Measurements from ENCODE around the gene FAM131C.

DNA sequence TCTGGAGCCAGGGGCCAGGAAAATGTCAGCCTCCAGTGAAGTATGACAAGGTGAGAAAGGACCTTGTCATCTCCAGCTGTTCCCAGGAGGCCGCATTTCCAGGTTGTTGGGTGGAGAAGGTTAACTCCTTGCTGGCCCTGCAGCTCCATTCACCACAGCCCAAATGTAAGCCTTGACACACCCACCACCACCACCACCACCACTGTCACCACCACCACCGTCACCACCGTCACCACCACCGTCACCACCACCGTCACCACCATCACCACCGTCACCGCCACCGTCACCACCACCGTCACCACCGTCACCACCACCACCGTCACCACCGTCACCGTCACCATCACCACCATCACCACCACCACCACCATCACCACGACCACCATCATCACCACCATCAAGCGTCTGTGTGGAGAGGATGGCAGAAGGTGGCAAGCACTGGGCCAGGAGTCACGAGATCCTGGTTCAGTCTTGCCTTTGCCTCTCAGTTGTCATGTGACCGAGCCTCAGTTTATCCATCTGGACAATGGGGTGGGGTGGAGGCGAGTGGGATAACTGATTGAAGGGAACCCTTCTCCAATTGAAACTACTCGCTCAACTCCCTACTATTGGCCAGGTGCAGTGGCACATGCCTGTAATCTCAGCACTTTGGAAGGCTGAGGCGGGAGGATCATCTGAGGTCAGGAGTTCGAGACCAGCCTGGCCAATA, 21.2 kb upstream of the FAM131C start:
- TF ChIP-seq TAF1 (IDR thresholded peaks at IDR 0.05; ENCODE audit: borderline replicate concordance, insufficient read depth, low read length) (no peak), SIN3A (IDR thresholded peaks at IDR 0.05; ENCODE audit: borderline replicate concordance, insufficient read depth, low read length) (no peak)
- TF ChIP-seq, protein P1, sequence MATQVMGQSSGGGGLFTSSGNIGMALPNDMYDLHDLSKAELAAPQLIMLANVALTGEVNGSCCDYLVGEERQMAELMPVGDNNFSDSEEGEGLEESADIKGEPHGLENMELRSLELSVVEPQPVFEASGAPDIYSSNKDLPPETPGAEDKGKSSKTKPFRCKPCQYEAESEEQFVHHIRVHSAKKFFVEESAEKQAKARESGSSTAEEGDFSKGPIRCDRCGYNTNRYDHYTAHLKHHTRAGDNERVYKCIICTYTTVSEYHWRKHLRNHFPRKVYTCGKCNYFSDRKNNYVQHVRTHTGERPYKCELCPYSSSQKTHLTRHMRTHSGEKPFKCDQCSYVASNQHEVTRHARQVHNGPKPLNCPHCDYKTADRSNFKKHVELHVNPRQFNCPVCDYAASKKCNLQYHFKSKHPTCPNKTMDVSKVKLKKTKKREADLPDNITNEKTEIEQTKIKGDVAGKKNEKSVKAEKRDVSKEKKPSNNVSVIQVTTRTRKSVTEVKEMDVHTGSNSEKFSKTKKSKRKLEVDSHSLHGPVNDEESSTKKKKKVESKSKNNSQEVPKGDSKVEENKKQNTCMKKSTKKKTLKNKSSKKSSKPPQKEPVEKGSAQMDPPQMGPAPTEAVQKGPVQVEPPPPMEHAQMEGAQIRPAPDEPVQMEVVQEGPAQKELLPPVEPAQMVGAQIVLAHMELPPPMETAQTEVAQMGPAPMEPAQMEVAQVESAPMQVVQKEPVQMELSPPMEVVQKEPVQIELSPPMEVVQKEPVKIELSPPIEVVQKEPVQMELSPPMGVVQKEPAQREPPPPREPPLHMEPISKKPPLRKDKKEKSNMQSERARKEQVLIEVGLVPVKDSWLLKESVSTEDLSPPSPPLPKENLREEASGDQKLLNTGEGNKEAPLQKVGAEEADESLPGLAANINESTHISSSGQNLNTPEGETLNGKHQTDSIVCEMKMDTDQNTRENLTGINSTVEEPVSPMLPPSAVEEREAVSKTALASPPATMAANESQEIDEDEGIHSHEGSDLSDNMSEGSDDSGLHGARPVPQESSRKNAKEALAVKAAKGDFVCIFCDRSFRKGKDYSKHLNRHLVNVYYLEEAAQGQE (IDR thresholded peaks at IDR 0.05; ENCODE audit: insufficient read depth in 1 of 2, low read depth in 2 of 2, low read length in 2 of 2): no peak
